HG03520 (cell line): ENCODE results near the gene TSHZ2.
"Not testable (repeated sequence)": the region's sequence is repeated elsewhere in the genome, so short reads cannot be mapped to it uniquely, and the experiment has no call there.

Source experiments
- ATAC-seq: cut with Tn5 transposase; IDR thresholded peaks from one replicate; pipeline ENCODE4 v1.9.1; 2021; ENCODE audit warnings: mild to moderate bottlenecking, moderate library complexity; ENCODE audit not compliant: unreplicated experiment

TSHZ2 gene

GRCh38 chr20:53522026-53522425, 549.9 kb downstream of the TSHZ2 start:
- no peak for ATAC-seq

DNA sequence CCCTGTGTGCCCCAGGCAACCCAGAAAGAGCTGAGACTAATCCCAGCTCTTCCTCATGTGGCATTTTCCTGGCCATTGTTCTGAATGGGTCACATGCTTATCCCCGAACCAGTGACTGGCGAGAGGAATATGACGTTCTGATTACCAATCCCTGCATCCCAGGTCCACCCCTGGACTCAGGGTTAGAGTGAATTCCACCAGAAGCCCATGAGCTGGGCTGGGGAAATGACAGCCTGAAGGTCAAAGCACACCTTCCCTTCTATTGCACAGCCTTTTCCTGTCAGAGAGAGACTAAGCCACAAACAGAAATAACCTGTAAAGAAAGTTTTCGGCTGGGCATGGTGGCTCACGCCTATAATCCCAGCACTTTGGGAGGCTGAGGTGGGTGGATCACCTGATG, 550.5 kb downstream of the TSHZ2 start:
- no peak for ATAC-seq

- not testable (repeated sequence) for ATAC-seq
These were observed 551.5 kb downstream of the TSHZ2 start for GRCh38 chr20:53523615-53524014.

GRCh38 chr20:53524589-53525312, 552.6 kb downstream of the TSHZ2 start:
- no peak for ATAC-seq

DNA sequence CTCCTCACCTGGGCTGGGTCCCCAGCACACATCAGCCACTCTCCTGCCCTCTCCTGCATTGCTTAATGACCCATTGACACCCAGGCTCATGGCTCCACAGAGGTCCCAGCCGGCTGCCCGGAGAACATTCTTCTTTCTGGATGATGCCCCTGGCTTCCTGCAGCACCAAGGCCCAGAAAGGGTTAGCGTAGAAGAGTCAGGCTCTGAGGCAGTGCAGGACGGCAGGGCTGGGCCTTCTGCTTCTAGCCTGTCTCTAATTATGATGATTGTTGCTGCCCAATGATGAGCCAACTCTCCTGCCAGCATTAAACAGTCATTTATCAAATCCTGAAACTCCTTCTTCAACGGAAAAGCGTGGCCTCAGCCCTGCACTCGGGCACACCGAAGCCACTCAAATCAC, 555.0 kb downstream of the TSHZ2 start:
- ATAC-seq = no peak

GRCh38 chr20:53529658-53530057, 557.5 kb downstream of the TSHZ2 start:
- no peak for ATAC-seq

DNA sequence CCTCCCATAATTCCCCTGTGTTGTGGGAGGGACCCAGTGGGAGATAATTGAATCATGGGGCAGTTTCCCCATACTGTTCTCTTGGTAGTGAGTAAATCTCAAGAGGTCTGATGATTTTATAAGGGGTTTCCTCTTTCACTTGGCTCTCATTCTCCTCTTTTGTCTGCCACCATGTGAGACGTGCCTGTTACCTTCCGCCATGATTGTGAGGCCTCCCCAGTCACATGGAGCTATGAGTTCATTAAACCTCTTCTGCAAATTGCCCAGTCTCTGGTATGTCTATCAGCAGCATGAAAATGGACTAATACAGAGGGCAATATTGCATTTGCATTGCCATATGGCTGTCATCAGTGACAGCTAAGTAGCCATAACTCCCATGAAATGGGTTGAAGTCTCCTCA, 558.3 kb downstream of the TSHZ2 start:
- ATAC-seq = no peak

GRCh38 chr20:53532654-53533312, 560.6 kb downstream of the TSHZ2 start:
- not testable (repeated sequence) for ATAC-seq

DNA sequence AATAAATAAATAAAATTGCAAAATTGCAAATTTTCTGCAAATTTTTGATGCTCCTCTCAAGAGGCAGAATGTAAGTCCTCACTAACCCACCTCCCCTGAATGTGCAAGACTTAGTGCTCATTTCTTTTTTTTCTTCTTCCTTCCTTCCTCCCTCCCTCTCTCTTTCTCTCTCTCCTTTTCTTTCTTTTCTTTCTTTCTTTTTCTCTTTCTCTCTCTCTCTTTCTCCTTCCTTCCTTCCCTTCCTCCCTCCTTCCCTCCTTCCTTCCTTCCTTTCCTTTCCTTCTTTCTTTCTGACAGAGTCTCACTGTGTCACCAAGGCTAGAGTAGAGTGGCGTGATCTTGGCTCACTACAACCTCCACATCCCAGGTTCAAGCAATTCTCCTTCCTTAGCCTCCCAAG, 561.3 kb downstream of the TSHZ2 start:
- ATAC-seq = no peak

DNA sequence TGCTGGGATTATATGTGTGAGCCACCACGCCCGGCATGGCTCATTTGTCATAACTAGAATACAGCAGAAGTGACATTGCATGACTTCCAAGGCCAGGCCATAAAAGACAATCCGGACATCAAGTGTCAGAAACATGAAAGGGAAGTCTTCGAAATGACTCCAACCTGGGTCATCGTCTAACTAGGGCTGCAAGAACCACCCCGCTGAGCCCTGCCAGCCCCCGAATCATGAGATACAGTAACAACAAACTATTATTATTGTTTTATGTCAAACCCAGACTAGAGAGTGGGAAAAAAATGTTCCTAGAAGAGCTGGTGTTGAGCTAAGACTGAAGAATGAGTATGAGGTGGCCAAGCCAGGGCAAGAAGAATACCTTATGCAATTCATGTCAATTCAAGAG, 561.9 kb downstream of the TSHZ2 start:
- ATAC-seq = no peak

GRCh38 chr20:53535878-53536277, 563.7 kb downstream of the TSHZ2 start:
- no peak for ATAC-seq

DNA sequence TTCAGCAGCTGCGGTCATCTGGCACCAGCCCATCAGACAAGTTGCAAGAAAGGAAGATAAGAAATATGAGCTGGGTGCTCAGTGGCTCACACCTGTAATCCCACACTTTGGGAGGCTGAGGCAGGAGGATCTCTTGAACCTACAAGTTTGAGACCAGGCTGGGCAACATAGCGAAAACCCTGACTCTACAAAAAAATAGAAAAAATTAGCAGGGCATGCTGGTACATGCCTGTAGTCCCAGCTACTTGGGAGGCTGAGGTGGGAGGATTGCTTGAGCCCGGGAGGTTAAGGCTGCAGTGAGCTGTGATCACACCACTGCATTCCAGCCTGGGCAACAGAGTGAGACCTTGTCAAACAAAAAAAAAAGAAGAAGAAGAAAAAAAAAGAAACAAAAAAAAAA, 564.2 kb downstream of the TSHZ2 start:
- ATAC-seq = not testable (repeated sequence)

DNA sequence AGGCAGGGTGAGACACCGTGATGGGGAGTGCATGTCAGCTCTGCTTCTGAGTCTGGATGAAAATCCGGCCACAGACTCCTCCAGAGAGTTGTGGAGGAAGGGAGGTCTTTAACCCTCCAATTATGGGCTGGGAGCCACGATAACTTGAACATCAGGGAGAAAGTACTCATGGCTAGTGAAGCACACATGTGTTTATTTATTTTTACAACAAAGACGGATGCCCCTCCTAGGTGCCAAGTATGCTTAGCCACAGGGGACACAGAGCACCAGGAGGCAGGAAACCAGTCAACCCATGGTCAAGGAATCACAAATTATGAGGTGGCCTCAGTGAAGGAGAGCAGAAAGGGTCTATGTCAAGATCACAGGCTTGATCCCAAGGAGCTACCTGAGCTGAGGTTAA, 567.4 kb downstream of the TSHZ2 start:
- no peak for ATAC-seq
